OCI-M2 (cell line): ENCODE results near the gene DUXA.
"Not testable (repeated sequence)": the region's sequence is repeated elsewhere in the genome, so short reads cannot be mapped to it uniquely, and the experiment has no call there.

Experiments
- DNase-seq: peaks from one replicate; lab custom pipeline; 2025; ENCODE audit not compliant: unreplicated experiment; lab: John Stamatoyannopoulos, UW

Gene DUXA

GRCh38 chr19:57167385-57167784 is at the start of gene DUXA:
DUXA (minus strand) TSS chr19:57167485; CDS start chr19:57167443, 42 bp downstream.
- DNase-seq: no peak

DNA sequence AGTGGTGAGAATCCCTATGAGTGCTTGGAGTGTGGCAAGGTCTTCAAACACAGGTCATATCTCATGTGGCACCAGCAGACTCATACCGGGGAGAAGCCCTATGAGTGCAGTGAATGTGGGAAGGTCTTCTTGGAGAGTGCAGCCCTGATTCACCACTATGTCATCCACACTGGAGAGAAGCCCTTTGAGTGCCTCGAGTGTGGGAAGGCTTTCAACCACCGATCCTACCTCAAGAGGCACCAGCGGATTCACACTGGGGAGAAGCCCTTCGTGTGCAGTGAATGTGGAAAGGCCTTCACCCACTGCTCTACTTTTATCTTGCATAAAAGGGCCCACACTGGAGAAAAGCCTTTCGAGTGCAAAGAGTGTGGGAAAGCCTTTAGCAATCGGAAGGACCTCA is 44.8 kb upstream of the DUXA start:
- no peak for DNase-seq

DNA sequence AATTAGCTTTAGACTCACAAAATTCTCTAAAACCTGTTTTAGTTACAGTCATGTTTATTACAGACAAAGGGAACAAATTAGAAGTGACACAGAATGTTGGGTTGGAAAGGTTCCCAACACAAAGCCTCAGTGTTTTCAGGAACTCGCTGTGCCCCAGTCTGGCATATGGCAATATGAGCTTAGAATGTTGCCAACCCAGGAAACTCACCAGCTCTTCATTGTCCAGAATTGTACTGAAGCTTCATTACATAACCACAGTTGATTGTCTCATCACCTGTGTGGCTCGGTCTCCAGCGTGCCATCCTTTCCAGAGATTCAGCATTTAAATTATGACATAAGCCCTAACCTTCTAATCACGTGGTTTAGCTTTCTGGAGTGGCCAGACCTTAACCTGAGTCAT is 43.1 kb upstream of the DUXA start:
- no peak for DNase-seq

DNA sequence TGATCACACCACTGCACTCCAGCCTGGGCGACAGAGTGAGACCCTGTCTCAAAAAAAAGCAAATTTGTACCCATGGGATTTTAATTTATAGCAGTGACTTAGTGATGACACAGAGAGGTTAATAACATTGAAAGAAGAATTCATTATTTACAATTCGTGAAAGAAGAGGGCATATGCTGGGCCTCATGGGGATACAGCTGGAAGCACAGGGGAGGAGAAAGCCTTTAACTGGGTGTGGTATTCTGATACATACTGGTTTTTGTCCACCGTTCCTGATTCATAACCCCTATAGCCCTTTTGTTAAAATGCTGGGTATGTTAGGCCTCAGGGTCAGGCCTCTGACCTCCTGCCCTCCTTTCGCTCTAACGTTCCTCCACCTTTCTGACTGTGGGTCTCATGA is 34.9 kb upstream of the DUXA start:
- DNase-seq: no peak

DNA sequence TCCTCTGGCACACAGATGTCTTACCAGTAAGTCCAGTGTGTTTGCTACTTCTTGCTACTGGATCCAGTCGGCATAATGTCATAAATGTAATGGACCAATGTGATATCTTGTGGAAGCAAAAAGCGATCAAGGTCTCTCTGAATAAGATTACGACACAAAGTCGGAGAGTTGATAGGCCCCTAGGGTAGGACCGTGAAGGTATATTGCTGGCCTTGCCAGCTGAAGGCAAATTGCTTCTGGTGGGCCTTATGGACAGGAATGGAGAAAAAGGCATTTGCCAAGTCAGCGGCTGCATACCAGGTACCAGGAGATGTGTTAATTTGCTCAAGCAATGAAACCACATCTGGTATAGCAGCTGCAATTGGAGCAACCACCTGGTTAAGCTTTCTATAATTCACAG is 30.6 kb upstream of the DUXA start:
- not testable (repeated sequence) for DNase-seq

GRCh38 chr19:57192993-57193392 is 25.7 kb upstream of the DUXA start:
- no peak for DNase-seq

- DNase-seq: no peak
These were observed 24.8 kb upstream of the DUXA start for GRCh38 chr19:57192077-57192420.

- DNase-seq: no peak
These were observed 24.1 kb upstream of the DUXA start, which contains the start of gene ZNF264 for GRCh38 chr19:57191141-57192076. ZNF264 (plus strand) TSS chr19:57191500; CDS start chr19:57191914, 414 bp downstream.

GRCh38 chr19:57190301-57190700 is 23.0 kb upstream of the DUXA start:
- DNase-seq: no peak

- DNase-seq: peak; percentile 23
These were observed 4.3 kb upstream of the DUXA start for GRCh38 chr19:57171551-57172081.

DNA sequence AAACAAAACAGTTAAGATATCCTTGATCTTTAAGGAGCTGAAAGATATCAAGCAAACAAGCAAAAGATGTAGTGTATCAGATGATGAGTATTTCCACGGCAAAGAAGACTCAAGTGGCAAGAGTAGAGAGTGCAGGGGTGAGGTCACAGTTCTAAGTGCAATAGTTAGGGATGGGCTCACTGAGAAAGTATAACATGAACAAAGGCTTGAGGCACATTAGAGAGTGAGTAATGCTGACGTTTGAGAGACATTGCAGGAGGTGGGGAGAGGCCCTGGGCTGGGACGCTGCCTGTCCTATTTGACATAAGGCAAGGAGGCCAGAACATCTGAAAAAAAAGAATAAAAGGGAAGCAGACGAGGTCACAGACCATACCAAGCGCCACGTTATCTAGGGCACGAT is 1.4 kb downstream of the DUXA start:
- no peak for DNase-seq

- no peak for DNase-seq
These were observed 5.2 kb downstream of the DUXA start for GRCh38 chr19:57161985-57162539.

DNA sequence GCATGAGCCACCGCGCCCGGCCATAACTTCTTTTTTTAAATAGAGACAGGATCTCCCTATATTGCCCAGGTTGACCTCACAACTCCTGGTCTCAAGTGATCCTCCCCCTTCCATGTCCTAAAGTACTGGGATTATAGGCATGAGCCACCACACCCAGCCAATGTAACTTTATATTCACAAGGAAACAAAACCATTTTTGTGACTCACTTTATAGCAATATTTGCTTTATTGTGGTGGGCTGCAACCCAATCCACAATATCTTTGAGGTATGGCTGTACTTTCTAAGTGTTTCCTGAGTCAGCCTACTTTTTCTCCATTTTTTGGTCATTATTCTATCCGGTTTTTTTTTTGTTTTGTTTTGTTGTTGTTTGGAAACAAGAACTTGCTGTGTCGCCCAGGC is 14.4 kb downstream of the DUXA start:
- no peak for DNase-seq

DNA sequence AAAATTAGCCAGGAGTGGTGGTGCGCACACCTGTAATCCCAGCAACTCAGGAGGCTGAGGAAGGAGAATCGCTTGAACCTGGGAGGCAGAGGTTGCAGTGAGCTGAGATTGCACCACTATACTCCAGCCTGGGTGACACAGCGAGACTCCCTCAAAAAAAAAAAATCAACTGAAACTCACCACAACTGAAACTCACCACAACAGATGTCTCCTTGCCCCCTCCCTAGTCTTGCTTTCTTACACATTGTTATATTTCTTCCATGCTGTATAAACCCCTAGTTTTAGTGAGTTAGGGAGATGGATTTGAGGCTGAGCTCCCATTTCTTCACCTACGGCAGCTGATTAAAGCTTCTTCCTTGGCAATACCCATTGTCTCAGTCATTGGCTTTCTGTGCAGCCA is 25.6 kb downstream of the DUXA start:
- no peak for DNase-seq

DNA sequence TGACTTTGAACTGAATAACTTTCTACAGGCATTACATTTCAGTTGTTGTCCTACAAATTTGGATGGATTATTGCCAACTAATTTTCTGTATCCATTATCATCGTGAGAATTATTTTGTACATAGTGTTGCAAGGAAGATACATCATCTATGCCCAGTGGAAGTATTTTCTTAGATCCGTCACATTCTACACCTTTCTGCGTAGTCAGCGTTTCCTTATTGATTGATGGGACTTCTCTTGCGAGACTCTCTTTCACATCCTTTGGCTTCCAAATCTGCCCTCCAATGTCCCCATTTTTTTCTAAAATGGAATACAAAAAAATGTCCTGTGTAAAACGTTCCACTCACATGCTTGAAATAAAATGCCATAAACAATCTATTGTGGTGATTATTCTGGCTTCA is 31.5 kb downstream of the DUXA start:
- DNase-seq: no peak

DNA sequence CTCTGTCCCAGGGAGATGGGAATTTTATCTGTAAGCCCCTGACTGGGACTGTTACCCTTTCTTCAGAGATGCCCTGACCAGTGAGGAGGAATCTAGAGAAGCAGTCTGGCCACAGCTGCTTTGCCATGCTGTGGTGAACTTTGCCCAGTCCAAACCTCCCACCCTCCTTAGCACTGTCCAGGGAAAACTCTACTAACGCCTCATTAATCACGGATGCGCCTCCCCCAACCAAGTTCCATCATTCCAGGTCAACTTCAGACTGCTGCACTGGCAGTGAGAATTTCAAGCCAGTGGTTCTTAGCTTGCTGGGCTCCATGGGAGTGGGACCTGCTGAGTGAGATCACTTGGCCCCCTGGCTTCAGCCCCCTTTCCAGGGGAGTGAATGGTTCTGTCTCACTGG is 39.9 kb downstream of the DUXA start:
- DNase-seq: not testable (repeated sequence)

DNA sequence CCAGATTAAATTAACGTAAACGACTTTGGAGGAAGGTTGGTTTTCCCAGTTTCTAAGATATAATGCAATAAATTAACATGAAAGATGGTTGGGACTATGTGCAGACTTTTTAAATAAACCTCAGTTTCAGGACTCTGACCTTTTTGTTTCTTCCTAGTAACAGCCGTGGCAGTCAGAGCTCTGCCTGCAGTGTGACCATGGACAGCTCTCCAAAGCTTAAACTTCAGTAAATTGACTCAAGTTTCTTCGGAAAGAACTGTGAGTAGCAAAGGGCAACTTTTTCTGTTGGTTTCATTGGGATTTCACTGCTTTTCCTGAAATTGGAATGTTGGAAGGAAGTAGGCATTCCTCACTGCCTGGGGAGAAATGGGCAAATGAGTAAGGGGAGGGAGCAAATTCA is 43.4 kb downstream of the DUXA start:
- no peak for DNase-seq

- no peak for DNase-seq
These were observed 48.4 kb downstream of the DUXA start for GRCh38 chr19:57118848-57119247.

GRCh38 chr19:57113501-57113900 is 53.8 kb downstream of the DUXA start:
- DNase-seq: not testable (repeated sequence)

DNA sequence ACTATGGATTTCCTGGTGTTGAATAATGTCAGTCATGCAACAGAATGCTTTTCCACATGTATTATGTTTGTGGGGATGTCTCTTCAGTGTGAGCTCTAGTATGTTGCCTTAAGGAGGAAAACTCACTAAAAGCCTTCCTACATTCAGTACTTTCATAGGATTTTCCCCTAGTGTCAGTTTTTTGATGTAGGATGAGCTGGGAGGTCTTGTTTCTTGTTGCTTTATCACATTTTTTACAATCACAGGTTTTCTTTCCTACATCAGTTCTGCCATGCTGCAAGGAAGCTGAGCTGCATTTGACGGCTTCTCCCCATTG is 56.0 kb downstream of the DUXA start:
- DNase-seq: no peak

DNA sequence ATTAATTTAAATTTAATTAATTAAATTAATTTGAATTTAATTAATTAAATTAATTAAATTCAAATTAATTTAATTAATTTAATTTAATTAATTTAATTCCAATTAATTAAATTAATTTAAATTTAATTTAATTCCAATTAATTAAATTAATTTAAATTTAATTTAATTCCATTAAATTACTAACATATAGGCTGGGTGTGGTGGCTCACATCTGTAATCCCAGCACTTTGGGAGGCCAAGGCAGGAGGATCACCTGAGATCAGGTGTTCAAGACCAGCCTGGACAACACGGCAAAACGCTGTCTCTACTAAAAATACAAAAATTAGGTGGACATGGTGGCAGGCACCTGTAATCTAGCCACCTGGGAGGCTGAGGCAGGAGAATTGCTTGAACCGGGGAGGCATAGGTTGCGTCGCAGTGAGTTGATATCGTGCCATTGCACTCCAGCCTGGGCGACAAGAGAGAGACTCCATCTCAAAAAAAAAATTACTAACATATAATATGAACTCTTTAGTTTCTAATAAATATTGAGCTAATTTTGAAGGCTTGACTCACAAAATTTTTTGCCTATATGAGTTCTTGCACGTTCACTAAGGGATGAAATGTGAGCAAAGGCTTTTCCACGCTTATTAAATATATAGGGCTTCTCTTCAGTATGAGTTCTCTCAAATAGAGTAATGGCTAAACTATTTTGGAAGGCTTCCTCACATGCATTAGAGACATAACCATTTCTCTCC is 56.5 kb downstream of the DUXA start:
- DNase-seq: no peak

DNA sequence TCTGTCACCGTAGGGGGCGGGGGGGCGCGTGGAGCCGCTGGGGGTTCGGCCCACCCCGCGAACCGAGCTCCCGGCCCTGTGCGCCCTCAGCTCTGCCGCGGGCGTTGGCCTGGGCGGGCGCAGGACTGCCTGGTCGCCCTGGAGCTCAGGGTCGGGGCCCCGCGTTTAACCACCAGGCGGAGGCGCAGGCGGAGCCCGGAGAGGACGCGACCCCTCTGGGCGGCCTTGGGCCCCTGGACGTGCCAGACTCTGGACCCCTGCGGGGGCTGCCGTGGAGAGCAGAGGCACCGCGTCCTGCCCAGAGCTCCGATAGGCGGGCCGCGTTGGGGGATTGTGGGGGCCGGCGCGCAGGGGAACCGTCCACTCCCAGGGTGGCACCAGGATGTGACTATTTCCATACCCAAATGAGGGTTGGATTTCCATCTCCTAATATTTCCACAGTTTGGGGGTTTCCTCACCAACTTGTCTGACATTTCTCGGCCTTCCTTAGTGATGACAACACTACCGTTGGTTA is 60.5 kb downstream of the DUXA start:
- no peak for DNase-seq
